Esophagus squamous epithelium (tissue), 4 donors: ENCODE results near the gene MMRN2.

ENCODE experiments used
- CTCF ChIP-seq, 6 experiments: fragments of 450-650 bp in 4 of 6; fragments of 200-600 bp in 2 of 6; sonication (generic) in 2 of 6; IDR thresholded peaks; one replicate each; pipeline ENCODE4 v1.5.1; 2016 to 2019; ENCODE audit warnings: antibody characterized with exemption in 6 of 6, mild to moderate bottlenecking in 4 of 6, moderate library complexity in 4 of 6
- POLR2A ChIP-seq, 4 donors: fragments of 450-650 bp; IDR thresholded peaks; one replicate each; pipeline ENCODE4 v1.6.1; 2017; ENCODE audit warnings: antibody characterized with exemption in 4 of 4, mild to moderate bottlenecking in 4 of 4, moderate library complexity in 3 of 4

GRCh38 chr10:86979977-86980448, 22.6 kb upstream of the MMRN2 start:
- TF ChIP-seq CTCF (IDR thresholded peaks at IDR 0.05) (no peak), POLR2A (IDR thresholded peaks at IDR 0.05) (no peak)
